Ecto neural progenitor cell (in vitro differentiated cells): ENCODE results near the gene ZDHHC1.
A peak's percentile ranks its signal among the peaks of the same experiment; 100 is the strongest.

Experiments used
- DNase-seq: peaks from one replicate; pipeline ENCODE4 v3.0.0-alpha.2; 2018; ENCODE audit warnings: low spot score

Gene ZDHHC1

GRCh38 chr16:67415872-67416793 is at the start of gene ZDHHC1:
Gene ZDHHC1 (minus strand): TSS chr16:67416477. CDS start chr16:67407775, 8,702 bp downstream.
- DNase-seq: peak; percentile 89

GRCh38 chr16:67464565-67464964 is 48.3 kb upstream of the ZDHHC1 start:
- no peak for DNase-seq

GRCh38 chr16:67463691-67464090 is 47.4 kb upstream of the ZDHHC1 start:
- DNase-seq: no peak

- no peak for DNase-seq
Observed at GRCh38 chr16:67463059-67463458, 46.8 kb upstream of the ZDHHC1 start.

- DNase-seq: no peak
Observed at GRCh38 chr16:67462279-67462655, 46.0 kb upstream of the ZDHHC1 start.

DNA sequence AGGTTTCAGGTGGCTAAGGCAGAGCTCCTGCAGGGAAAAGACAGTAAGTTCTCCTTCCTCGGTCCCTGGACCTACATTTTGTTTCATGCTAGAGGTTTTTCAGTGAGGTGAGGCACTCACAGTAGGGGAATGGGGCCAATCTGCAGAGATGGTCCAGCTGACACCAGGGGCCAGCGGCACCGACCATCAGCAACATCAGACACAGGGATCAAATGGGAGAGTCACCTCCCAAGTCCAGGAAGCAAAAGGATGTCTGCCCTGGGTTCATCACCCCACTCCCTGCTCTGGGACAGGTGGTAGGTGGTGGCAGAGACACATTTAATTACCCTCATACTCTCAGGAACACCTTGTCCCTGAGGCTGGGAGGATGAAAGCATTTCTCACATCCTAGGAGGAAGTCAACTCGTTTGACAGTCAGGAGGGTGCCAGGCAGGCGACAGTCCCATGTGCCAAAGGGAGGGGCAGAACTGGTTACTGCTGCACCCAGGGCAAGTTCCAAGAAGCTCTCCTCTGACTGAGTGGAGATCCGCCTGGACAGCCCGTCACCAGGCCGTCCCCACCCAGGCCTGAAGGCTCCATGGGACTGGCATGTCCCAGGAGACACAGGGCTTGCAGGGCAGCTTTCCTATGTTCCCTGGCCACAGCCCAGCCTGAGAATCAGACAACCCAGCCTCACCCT is 45.5 kb upstream of the ZDHHC1 start:
- DNase-seq: no peak

DNA sequence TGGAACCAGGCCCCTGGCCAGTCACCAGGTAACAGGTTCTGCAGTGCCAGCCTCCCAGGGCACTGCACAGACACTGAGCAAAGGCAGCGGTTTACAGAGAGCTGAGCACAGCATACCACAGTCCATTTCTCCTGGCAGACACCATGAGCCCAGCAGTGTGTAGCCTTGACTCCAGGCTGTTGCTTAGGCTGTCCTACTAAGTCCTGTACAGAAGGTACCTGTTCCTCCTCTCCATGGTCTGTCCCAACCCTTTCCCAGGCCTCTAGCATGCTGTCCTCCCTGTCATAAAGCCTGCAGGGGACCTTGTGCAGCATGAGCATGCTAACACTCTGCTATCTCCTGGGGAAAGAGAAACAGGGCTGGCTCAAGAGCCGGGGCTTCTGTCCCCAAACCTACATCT is 44.7 kb upstream of the ZDHHC1 start:
- no peak for DNase-seq

DNA sequence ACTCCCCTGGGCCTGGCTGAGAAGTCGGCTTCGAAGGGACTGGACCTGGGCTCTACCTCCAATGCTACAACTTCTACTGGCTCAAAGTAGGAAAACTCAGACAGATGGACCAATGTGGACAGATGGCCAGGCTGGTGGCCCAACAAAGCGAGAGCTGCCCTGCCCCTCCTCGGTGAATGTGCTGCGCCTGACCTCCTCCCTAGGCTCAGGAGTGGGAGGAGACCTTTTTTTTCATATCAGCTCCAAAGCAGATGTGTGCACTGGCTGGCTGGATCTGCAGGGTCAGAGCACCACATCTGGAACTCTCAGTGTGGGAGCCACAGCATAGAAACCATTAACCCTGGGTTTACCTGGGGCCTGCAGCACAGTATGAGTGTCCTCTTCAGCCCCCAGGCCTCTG is 43.9 kb upstream of the ZDHHC1 start:
- no peak for DNase-seq

- DNase-seq: no peak
Observed at GRCh38 chr16:67459861-67460150, 43.5 kb upstream of the ZDHHC1 start.

DNA sequence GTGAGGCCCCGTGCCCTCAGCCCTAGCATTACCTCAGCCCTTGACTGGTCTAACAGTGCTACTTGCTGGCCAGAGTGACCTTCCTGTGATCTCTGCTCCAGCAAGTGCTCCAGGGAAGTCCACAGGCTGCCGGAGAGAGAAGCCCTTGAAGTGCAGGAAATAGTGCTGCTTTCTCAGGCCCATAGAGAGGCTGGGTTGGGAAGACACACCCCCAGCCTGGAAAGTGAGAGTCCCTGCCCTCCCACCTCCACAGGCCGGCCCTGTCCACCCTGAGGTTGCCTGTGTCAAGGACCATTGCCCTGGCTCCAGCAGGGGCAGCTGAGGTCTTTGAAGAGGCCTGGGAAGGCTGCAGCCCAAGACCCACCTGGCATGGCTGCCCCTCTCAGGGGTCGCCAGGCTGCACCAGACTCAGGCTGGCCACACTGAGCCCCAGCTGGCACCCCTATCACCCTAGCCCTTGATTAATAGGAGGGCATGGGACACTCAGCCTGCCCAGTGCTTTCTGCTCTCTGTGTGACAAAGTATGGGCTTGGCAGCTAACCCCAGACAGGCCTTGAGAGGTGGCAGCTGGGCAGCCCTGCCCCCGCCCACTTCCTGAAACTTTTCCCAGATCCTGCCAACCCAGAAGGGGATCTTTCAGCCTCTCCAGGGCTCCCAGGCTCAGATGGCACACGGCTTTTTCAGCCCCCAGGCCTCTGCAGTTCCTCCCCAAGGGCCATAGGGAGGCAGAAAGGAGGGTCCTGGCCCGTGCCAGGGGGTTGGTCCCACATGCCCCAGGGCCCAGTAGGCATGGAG is 43.0 kb upstream of the ZDHHC1 start:
- no peak for DNase-seq

DNA sequence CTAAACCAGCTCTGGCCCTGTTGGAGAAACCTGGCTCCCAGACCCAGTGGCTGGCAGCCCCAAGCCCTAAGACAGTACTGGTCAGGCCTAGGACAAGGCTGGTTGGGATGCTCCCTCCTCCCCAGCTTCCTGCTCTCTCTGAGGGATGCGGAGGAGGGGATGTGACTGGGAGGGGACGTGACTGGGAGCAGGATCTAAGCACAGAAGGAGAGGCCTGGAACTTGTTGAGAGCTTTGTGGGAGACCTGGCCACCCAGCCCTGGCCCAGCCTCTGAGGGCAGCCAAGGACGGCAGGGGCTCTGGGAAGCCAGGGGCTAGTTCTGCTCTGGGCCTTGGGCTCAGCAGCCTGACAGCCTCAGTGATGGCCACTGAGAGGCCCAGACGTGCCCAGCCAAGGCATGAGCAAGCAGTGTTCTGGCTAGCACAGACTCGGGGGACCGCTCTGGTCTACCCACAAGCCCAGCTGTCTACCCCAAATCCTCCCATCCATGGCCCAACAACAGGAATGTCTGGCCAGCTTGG is 41.9 kb upstream of the ZDHHC1 start:
- DNase-seq: no peak

- DNase-seq: no peak
Observed at GRCh38 chr16:67457611-67458010, 41.3 kb upstream of the ZDHHC1 start.

GRCh38 chr16:67456391-67457081 is 40.3 kb upstream of the ZDHHC1 start:
- no peak for DNase-seq

- DNase-seq: no peak
Observed at GRCh38 chr16:67454852-67455251, 38.6 kb upstream of the ZDHHC1 start.

- DNase-seq: no peak
Observed at GRCh38 chr16:67454104-67454503, 37.8 kb upstream of the ZDHHC1 start.

GRCh38 chr16:67451704-67452435 is 35.6 kb upstream of the ZDHHC1 start:
- DNase-seq: no peak

- no peak for DNase-seq
Observed at GRCh38 chr16:67451061-67451703, 34.9 kb upstream of the ZDHHC1 start.

DNA sequence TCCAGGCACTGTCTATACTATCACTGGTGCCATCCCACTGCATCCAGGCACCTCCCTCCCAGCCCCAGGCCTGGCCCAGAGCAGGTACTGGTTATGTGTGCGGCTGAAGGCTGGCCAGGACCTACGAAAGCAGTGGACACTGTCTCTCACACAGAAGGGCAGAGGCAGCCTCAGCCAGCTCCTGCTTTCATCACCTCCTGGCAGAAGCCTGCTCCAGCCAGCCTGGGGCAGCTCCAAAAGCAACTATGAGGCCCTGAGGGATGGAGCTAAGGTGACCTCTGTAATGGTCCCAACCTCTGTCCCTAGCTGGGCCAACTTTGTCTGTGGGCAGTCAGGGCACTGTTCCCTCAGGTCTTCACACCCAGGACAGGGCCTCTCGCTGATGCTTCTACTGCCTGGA is 33.5 kb upstream of the ZDHHC1 start:
- no peak for DNase-seq

- DNase-seq: no peak
Observed at GRCh38 chr16:67449336-67449735, 33.1 kb upstream of the ZDHHC1 start.

DNA sequence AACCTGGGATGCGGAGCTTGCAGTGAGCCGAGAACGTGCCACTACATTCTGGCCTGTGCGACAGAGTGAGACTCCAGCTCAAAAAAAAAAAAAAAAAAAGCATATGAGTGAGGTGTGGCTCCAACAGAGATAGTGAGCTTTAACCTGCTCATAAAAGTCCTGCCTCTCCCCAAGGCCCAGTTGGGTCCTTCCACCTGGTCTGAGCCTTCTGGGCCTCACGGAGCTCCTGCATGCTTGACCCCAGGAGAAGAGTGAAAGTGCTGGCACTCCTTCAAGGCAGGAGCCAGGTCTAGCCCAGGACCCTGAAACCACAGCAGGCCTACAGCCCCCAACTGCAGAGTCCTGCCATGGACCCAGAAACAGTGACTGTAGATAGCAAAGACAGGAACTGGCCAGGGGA is 32.3 kb upstream of the ZDHHC1 start:
- no peak for DNase-seq
